Testis (tissue), 2 donors: ENCODE results near the gene TM4SF20.

Experiments
- POLR2A ChIP-seq: fragments of 450-650 bp; IDR thresholded peaks from one replicate; pipeline ENCODE4 v1.6.1; 2017; ENCODE audit warnings: antibody characterized with exemption, mild to moderate bottlenecking, moderate library complexity
- TF ChIP-seq, protein P1 (sequence below), 3 experiments: fragments of 450-650 bp in 2 of 3; fragments of 200-600 bp in 1 of 3; sonication (generic) in 1 of 3; IDR thresholded peaks; one replicate each; pipeline ENCODE4 v1.5.1; 2016 to 2019; ENCODE audit warnings: antibody characterized with exemption in 3 of 3, mild to moderate bottlenecking in 2 of 3, moderate library complexity in 1 of 3

- no peak for TF ChIP-seq POLR2A
- TF ChIP-seq, protein P1, sequence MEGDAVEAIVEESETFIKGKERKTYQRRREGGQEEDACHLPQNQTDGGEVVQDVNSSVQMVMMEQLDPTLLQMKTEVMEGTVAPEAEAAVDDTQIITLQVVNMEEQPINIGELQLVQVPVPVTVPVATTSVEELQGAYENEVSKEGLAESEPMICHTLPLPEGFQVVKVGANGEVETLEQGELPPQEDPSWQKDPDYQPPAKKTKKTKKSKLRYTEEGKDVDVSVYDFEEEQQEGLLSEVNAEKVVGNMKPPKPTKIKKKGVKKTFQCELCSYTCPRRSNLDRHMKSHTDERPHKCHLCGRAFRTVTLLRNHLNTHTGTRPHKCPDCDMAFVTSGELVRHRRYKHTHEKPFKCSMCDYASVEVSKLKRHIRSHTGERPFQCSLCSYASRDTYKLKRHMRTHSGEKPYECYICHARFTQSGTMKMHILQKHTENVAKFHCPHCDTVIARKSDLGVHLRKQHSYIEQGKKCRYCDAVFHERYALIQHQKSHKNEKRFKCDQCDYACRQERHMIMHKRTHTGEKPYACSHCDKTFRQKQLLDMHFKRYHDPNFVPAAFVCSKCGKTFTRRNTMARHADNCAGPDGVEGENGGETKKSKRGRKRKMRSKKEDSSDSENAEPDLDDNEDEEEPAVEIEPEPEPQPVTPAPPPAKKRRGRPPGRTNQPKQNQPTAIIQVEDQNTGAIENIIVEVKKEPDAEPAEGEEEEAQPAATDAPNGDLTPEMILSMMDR (IDR thresholded peaks at IDR 0.05) = no peak
These were observed 55.3 kb downstream of the TM4SF20 start for GRCh38 chr2:227323818-227324217.
